Right ventricle myocardium superior (tissue), 1 donor: ENCODE measurements around the gene NAB1. TPM values are rescaled to one million over a fixed set of nuclear protein-coding genes. Genes with fewer than 3 reads are reported as not detected.

ENCODE experiments used
- ATAC-seq: fragments of 200-7000 bp; cut with Tn5 transposase; one replicate; pipeline ENCODE4 v1.9.1; 2020; ENCODE audit warnings: mild to moderate bottlenecking; ENCODE audit not compliant: poor library complexity
- DNase-seq: peaks from one replicate; pipeline ENCODE4 v3.0.0-alpha.2; 2020
- intact Hi-C: fragments of 100-400 bp; cut with DNase I; formaldehyde crosslinking; loops from one replicate; pipeline ENCODE4 v1.11.2; 2022
- total RNA-seq: library from RNA; stranded (reverse); fragmentation: NEBNext Ultra II Directional; extraction: Animal tissue kit (Norgen Biotek cat#: 25700); gene quantifications from one replicate; pipeline ENCODE4 v1.2.1, GENCODE V29; 2021
- donor health status: DM: no; HTN: yes; CAD: no; lungs with severe emphysema.

Gene NAB1
- total RNA-seq, 1 donor from 2014 or later = 26.9 TPM

- intact Hi-C loops = no loop called here
- DNase-seq = no peak
- no peak for ATAC-seq
Measured at GRCh38 chr2:190662754-190663153, 13.9 kb downstream of the NAB1 start.

- DNase-seq (no peak), ATAC-seq (peak; percentile 49)
- intact Hi-C loops = no loop called here
Measured at GRCh38 chr2:190663348-190663747, 14.5 kb downstream of the NAB1 start.

GRCh38 chr2:190663839-190664238 lies 15.0 kb downstream of the NAB1 start:
- no peak for DNase-seq
- intact Hi-C loops = no loop called here
- ATAC-seq = no peak

GRCh38 chr2:190664240-190664639 lies 15.4 kb downstream of the NAB1 start:
- DNase-seq (no peak), ATAC-seq (no peak)
- intact Hi-C loops = no loop called here

- intact Hi-C loops = no loop called here
- no peak for DNase-seq
Measured at GRCh38 chr2:190666895-190667294, 18.0 kb downstream of the NAB1 start.

GRCh38 chr2:190668892-190669291 lies 20.0 kb downstream of the NAB1 start:
- intact Hi-C loops = no loop called here
- ATAC-seq (no peak), DNase-seq (no peak)

More at GRCh38 chr2:190666895-190667294, 18.0 kb downstream of the NAB1 start:
- ATAC-seq = no peak

GRCh38 chr2:190670182-190670946 lies 21.5 kb downstream of the NAB1 start:
- DNase-seq (no peak), ATAC-seq (no peak)
- intact Hi-C loops = no loop called here

GRCh38 chr2:190674966-190675650 lies 26.2 kb downstream of the NAB1 start:
- DNase-seq (no peak), ATAC-seq (no peak)
- intact Hi-C loops = no loop called here

- ATAC-seq = no peak
Measured at GRCh38 chr2:190677255-190677654, 28.4 kb downstream of the NAB1 start.

GRCh38 chr2:190678444-190679162 lies 29.7 kb downstream of the NAB1 start:
- ATAC-seq (no peak), DNase-seq (no peak)
- intact Hi-C loops = no loop called here

More at GRCh38 chr2:190677255-190677654, 28.4 kb downstream of the NAB1 start:
- no peak for DNase-seq
- intact Hi-C loops = no loop called here

- ATAC-seq (no peak), DNase-seq (no peak)
- intact Hi-C loops = no loop called here
Measured at GRCh38 chr2:190679391-190679790, 30.5 kb downstream of the NAB1 start.

- intact Hi-C loops = no loop called here
- DNase-seq (peak; percentile 62), ATAC-seq (peak; percentile 70)
Measured at GRCh38 chr2:190679813-190680591, 31.1 kb downstream of the NAB1 start.

- intact Hi-C loops = no loop called here
- no peak for DNase-seq
- no peak for ATAC-seq
Measured at GRCh38 chr2:190682168-190682567, 33.3 kb downstream of the NAB1 start.

- no peak for ATAC-seq
- intact Hi-C loops = no loop called here
Measured at GRCh38 chr2:190683802-190684201, 34.9 kb downstream of the NAB1 start.

GRCh38 chr2:190684931-190685330 lies 36.0 kb downstream of the NAB1 start:
- DNase-seq (no peak), ATAC-seq (no peak)
- intact Hi-C loops = no loop called here

More at GRCh38 chr2:190683802-190684201, 34.9 kb downstream of the NAB1 start:
- DNase-seq = no peak

GRCh38 chr2:190685333-190685732 lies 36.5 kb downstream of the NAB1 start:
- ATAC-seq = no peak
- no peak for DNase-seq
- intact Hi-C loops = no loop called here

- intact Hi-C loops = no loop called here
- ATAC-seq (no peak), DNase-seq (no peak)
Measured at GRCh38 chr2:190693533-190694232, 44.8 kb downstream of the NAB1 start.

- DNase-seq = no peak
- intact Hi-C loops = no loop called here
- no peak for ATAC-seq
Measured at GRCh38 chr2:190694479-190694878, 45.6 kb downstream of the NAB1 start.
